SK-N-SH (cell line): Measurements from ENCODE around the gene FLOT1.

Source experiments
- EP300 ChIP-seq, 2 experiments: IDR thresholded peaks; 2 replicates each; pipeline versions ENCODE4 v1.4.0 to v1.6.1; 2012; ENCODE audit warnings: borderline replicate concordance in 1 of 2, low read depth in 1 of 2, low read length in 1 of 2
- EZH2phosphoT487 ChIP-seq: fragments of 200-600 bp; sonication (generic); IDR thresholded peaks from 2 replicates; pipeline ENCODE4 v1.6.1; 2017; ENCODE audit warnings: low read depth, mixed run types, mild to moderate bottlenecking, antibody characterized with exemption, moderate library complexity, borderline replicate concordance
- GABPA ChIP-seq: IDR thresholded peaks from 2 replicates; pipeline ENCODE4 v1.4.0; 2012; ENCODE audit warnings: low read depth, mild to moderate bottlenecking
- SMC3 ChIP-seq: IDR thresholded peaks from 2 replicates; pipeline ENCODE4 v1.6.1; 2012; ENCODE audit warnings: low read depth, low read length, improper control_type of control experiment
- TAF1 ChIP-seq: IDR thresholded peaks from 2 replicates; pipeline ENCODE4 v1.6.1; 2012; ENCODE audit warnings: low read depth, mild to moderate bottlenecking, low read length, moderate library complexity, borderline replicate concordance
- TEAD4 ChIP-seq: IDR thresholded peaks from 2 replicates; pipeline ENCODE4 v1.4.0; 2012; ENCODE audit warnings: mild to moderate bottlenecking, borderline replicate concordance; ENCODE audit not compliant: insufficient read depth
- YY1 ChIP-seq: IDR thresholded peaks from 2 replicates; pipeline ENCODE4 v1.4.0; 2012; ENCODE audit warnings: low read depth, mild to moderate bottlenecking
- TF ChIP-seq, protein P1 (sequence below): fragments of 200-600 bp; sonication (generic); IDR thresholded peaks from 2 replicates; pipeline ENCODE4 v1.6.1; 2017; ENCODE audit warnings: antibody characterized with exemption, mild to moderate bottlenecking, moderate library complexity
- TF ChIP-seq, protein P2 (sequence below): IDR thresholded peaks from 2 replicates; pipeline ENCODE4 v1.6.1; 2012; ENCODE audit warnings: mild to moderate bottlenecking, low read depth, low read length, moderate library complexity

- TF ChIP-seq TAF1 (no peak), EP300 (IDR thresholded peaks at IDR 0.05; ENCODE audit: borderline replicate concordance in 1 of 2, low read depth in 1 of 2, low read length in 1 of 2) (no peak), YY1 (no peak), EZH2phosphoT487 (no peak), TEAD4 (no peak), GABPA (no peak), SMC3 (no peak)
- TF ChIP-seq, protein P1, sequence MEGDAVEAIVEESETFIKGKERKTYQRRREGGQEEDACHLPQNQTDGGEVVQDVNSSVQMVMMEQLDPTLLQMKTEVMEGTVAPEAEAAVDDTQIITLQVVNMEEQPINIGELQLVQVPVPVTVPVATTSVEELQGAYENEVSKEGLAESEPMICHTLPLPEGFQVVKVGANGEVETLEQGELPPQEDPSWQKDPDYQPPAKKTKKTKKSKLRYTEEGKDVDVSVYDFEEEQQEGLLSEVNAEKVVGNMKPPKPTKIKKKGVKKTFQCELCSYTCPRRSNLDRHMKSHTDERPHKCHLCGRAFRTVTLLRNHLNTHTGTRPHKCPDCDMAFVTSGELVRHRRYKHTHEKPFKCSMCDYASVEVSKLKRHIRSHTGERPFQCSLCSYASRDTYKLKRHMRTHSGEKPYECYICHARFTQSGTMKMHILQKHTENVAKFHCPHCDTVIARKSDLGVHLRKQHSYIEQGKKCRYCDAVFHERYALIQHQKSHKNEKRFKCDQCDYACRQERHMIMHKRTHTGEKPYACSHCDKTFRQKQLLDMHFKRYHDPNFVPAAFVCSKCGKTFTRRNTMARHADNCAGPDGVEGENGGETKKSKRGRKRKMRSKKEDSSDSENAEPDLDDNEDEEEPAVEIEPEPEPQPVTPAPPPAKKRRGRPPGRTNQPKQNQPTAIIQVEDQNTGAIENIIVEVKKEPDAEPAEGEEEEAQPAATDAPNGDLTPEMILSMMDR = no peak
- TF ChIP-seq, protein P2, sequence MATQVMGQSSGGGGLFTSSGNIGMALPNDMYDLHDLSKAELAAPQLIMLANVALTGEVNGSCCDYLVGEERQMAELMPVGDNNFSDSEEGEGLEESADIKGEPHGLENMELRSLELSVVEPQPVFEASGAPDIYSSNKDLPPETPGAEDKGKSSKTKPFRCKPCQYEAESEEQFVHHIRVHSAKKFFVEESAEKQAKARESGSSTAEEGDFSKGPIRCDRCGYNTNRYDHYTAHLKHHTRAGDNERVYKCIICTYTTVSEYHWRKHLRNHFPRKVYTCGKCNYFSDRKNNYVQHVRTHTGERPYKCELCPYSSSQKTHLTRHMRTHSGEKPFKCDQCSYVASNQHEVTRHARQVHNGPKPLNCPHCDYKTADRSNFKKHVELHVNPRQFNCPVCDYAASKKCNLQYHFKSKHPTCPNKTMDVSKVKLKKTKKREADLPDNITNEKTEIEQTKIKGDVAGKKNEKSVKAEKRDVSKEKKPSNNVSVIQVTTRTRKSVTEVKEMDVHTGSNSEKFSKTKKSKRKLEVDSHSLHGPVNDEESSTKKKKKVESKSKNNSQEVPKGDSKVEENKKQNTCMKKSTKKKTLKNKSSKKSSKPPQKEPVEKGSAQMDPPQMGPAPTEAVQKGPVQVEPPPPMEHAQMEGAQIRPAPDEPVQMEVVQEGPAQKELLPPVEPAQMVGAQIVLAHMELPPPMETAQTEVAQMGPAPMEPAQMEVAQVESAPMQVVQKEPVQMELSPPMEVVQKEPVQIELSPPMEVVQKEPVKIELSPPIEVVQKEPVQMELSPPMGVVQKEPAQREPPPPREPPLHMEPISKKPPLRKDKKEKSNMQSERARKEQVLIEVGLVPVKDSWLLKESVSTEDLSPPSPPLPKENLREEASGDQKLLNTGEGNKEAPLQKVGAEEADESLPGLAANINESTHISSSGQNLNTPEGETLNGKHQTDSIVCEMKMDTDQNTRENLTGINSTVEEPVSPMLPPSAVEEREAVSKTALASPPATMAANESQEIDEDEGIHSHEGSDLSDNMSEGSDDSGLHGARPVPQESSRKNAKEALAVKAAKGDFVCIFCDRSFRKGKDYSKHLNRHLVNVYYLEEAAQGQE = no peak
Measured at GRCh38 chr6:30738532-30738931, 4.0 kb downstream of the FLOT1 start.
